CD4-positive, alpha-beta T cell treated with Interleukin-17A for 4 hours (primary cell): Measurements from ENCODE around the gene TMEM150B.
A peak's percentile ranks its signal among the peaks of the same experiment; 100 is the strongest.

ENCODE experiments used
- DNase-seq: peaks from one replicate; pipeline ENCODE4 v3.0.0-alpha.2; 2020; ENCODE audit warnings: mixed read lengths

Gene TMEM150B

DNA sequence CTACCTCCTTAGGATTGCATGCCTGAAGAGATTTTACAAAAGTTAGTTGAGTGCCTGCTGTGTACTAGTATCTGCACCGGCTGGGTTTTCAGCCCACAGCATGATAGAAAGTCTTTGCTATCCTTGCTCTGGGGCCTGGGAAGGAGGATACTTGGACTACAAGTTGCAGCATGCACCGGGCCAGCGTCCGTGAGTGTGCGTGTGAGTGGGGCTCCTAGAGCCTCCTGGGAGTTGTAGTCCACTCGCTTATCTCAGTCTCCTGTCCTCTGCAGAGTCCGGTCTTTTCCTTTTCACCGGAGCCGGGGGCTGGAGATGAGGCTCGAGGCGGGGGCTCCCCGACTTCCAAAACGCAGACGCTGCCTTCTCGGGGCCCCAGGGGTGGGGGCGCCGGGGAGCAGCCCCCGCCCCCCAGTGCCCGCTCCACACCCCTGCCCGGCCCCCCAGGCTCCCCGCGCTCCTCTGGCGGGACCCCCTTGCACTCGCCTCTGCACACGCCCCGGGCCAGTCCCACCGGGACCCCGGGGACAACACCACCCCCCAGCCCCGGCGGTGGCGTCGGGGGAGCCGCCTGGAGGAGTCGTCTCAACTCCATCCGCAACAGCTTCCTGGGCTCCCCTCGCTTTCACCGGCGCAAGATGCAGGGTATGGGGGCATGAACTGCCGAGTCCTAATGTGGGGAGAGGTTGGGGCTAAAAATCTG, 20.7 kb downstream of the TMEM150B start:
- peak; percentile 34 for DNase-seq

DNA sequence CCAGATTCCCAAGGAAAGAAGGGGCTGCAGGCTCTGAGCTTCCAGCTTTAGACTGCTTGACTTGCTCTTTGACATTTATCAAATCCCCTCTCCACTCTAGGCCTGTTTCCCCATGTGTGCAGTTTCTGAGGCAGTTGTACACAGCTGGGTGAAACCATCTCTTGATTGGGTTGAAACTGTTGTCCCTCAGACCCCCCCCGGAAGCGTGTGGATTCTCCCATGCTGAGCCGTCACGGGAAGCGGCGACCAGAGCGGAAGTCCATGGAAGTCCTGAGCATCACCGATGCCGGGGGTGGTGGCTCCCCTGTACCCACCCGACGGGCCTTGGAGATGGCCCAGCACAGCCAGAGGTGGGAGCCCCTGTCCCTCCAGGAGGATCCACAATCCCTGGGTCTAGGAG, 21.7 kb downstream of the TMEM150B start:
- no peak for DNase-seq

DNA sequence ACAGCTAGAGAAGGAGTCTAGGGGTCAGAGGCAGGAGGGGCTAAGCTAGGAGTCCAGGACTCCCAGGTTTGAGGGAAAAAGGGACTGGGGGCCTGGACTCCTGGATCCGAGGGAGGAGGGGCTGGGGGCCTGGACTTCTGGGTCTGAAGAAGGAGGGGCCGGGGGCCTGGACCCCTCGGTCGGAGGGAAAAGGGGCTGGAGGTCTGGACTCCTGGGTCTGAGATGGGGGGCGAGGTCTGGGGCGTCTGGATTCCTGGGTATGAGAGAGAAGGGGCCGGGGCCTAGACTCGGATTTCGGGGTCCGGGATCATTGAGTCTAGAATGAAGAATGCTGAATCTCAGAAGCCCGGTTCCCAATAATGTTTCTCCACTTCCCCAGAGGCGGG, 22.8 kb downstream of the TMEM150B start:
- DNase-seq, result no peak

DNA sequence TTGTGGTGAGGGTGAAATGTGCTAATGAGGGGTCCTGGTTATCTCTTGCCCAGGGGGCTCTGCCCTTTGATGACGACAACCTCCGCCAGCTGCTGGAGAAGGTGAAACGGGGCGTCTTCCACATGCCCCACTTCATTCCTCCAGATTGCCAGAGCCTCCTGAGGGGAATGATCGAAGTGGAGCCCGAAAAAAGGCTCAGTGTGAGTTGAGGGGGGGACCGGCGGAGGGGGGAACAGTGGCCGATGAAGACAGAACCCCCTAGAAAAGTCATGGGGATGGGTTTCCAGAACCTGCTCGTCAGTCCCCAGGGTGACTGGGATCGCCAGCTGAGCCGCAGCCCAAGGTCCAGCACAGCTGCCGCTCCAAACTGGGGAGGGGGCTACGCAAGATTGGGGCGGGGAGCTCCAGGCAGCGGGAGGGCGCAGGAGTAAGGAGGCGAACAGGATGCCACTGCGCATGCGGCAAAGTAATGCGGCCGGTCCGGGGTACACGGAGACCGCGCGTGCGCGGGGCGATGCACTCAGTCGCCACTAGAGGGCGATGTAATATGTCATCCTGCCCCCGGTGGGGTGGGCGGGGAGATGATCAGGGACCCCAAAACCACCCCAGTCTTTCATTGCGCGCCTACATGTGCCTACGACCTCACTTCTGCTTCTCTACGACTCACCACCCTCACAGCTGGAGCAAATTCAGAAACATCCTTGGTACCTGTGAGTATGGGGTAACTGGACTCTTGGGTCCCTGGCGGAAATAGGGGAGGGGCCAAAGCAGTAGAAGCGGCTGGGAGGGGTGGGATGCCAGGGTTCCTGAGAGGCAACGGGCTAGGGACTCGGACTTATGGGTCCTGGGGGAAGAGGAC, 23.5 kb downstream of the TMEM150B start:
- DNase-seq, result peak; percentile 97

DNA sequence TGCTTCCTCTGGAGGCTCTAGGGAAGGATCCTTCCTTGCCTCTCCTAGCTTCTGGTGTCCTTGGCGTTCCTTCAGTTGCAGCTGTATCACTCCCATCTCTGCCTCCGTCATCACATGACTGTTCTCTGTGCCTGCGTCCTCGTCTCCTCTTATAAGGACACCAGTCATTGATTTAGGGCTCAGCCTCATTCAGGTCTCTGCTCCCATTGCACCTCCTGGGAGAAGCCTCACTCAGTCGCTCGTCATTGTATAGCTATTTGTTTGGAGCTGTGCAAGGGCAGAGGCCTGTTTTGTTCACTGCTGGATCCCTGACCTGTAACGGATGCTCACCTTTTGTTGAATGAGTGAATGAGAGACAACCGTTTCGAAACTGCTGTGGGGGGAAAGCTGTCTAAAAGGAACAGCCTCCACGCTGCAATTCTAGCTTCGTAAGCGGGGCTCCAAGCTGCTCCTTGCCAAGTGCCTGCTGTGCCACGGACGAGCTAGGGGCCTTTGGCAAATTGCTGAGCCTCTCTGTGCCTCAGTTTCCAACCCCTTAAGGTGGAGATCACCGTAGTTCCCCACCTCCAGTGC, 24.2 kb downstream of the TMEM150B start:
- no peak for DNase-seq

DNA sequence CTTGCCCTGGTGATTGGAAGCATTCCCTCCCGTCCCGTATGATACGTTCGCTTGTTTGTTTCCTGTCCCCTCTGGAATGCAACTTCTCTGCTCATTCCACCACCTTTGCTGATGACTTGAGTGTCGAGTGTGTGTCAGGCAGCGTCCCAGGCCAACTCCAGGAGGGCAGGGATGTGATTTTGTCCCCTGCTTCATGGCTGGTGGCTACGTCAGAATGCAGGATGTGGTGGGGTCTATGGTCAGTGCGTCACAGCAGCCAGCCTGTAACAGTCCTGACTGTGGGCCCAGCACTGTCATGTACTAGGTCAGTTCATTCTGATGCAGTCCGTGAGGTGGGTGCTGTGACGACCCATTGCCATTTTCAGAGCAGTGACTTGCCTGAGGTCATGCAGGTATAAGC, 25.1 kb downstream of the TMEM150B start:
- DNase-seq, result no peak

DNA sequence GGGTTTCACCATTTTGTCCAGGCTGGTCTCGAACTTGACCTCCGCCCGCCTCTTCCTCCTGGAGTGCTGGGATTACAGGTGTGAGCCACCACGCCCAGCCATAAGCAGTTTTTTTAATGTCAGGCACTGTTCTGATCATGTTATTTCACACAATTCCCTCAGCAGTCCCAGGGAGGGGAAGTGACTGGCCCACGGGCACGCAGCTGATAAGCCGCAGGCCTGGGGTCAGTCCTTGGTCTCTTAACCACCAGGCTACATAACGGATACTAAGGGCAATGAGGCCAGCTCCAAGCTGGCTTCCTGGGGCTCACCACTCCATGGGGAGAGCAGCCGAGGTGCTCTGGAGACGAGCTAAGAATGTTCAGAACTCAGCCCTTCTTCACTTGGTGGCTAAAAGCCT, 27.9 kb downstream of the TMEM150B start:
- DNase-seq, result no peak

DNA sequence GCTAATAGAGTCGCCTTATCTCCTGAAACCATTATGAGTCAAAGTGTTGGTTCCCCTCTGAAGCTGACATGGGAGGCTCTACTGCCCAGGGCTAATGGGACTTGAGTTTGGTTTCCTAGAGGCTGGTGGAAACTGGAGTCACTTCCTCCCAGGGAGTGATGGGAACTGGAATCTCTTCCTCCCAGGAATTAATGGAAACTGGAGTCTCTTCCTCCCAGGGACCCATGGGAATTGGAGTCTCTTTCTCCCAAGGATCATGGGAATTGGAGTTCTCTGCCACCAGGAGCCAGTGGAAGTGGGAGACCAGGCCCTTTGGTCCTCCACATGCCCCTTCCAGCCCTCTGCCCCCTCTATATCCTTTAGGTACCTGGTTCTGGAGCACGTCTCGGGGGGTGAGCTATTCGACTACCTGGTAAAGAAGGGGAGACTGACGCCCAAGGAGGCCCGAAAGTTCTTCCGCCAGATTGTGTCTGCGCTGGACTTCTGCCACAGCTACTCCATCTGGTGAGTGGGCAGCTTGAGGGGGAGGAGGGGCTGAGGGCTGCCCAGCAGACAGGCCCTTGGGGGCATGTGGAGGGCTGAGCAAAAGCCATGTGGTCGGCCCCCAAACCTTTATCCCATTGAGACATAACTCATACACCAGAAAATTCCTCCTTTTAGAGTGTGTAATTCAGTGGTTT, 35.9 kb downstream of the TMEM150B start:
- DNase-seq, result no peak

DNA sequence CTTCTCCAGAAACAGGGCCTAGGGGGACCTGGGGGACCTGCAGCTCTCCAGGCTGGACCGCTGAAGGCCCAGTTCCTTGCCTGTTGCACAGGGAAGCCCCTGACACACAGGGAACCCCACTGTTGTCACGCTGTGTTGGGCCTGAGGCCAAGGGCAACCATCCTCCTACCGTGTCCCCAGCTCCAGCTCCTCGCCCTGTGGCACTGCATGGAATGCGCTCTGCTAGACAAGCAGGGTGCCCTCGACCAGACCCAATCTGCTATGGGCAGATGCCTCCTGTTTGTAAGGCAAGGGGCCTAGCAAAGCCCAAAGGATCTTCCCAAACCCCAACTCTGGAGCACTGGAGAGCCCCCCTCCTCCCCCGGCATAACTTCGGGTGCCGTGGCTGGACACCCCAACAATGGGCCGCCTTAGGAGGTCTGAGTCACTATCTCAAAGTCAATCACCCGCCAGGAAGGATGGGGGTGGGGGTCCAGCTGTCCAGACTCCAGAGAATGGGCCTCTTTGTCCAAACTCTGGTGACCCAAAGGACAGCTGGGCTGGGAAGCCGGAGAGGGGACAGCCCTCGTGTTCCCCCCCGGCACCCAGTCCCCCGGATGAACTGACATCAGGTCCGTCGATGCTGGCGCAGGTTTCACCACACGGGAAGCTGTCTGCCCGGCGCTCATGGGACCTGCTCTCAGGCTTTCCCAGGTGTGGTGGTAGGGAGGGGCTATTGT, 37.6 kb downstream of the TMEM150B start:
- no peak for DNase-seq

DNA sequence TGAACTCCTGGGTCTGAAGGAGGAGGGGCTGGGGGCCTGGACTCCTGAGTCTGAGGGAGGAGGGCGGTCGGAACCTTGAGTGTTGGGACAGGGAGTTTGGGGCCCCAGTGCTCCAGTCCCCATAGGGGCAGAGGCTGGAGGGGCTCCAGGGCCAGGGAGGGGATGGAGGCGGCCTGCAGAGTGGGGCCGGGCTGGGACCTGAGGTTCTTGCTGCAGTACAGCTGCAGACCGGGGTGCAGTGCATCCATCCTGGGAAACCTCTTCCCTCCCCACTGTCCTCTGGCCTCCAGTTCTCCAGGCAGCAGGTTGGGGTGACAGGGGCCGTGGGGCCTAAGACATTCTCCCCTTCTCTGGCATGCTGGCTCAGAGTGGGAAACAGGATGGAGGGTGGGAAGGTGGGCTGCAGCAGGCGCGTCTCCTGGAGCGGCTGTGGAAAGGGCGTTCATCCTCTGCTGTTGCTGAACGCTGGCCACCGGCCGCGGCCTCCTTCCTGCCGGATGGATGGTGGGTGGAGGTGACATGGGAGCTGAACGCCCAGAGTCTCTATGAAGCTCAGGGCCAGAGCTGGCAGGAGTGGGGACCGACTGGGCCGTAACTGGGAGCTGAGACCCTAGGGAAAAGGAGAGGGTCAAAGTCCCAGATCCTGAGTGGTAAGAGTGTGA, 39.8 kb downstream of the TMEM150B start:
- DNase-seq, result no peak

DNA sequence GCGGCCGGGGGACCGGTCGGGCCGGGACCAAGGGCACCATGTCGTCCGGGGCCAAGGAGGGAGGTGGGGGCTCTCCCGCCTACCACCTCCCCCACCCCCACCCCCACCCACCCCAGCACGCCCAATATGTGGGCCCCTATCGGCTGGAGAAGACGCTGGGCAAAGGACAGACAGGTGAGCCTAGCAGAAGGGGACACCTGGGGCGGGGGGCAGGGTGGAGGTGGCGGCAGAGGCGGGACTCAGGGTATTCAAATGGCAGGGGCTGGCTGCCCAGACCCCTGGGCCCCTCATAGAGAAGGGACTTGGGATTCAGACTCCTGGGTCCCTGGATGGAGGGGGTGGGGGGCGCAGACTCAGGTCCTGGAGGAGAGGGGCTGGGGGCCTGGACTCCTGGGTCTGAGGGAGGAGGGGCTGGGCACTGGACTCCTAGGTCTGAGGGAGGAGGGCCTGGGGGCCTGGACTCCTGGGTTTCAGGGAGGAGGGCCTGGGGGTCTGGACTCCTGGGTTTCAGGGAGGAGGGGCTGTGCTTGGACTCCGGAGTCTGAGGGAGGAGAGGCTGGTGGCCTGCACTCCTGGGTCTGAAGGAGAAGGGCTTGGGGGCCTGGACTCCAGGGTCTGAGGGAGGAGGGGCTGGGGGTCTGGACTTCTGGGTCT, 40.6 kb downstream of the TMEM150B start:
- DNase-seq, result no peak

DNA sequence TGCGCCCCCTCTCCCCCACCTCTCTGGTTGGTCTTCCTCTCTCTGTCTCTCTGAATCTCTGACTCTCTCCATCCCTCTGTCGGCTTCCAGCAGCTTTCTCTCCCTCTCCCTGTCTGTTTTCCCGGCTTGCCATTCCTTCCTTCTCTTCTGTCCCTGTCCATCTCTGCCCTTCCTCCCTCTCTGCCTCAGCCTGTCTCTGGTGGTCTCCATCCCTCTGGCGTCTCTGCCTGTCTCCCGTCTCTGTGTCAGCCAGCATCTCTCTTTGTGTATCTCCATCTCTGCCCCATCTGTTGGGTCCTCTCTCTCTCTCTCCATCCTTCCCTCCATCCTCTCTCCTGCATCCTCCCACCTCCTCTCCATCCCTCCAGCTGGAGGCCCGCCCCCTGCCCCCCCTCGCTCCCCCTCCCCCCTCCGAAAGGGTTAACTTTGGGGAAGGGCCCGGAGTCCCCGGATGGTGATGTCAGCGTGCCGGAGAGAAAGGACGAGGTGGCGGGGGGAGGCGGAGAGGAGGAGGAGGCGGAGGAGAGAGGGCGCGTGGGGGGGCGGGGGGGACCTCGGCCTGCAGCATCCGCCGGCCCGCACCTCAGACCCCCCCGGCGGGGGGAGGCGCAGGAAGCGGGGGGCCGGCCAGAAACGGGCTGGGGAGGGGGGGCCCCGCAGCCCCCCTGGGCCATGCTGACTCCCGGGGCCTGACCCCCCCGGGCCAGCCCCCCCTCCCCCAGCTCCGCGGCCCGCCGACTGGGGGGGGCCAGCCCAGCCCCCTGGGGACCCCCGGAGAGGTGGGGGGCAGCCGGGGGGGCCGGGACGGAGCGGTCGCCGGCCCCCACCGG, 41.4 kb downstream of the TMEM150B start, which contains the start of gene BRSK1:
TSS of gene BRSK1 (plus strand) at position 450 of the 830 bp plus-strand sequence. CDS start 446 bp downstream, outside the sequence.
- DNase-seq, result peak; percentile 62

DNA sequence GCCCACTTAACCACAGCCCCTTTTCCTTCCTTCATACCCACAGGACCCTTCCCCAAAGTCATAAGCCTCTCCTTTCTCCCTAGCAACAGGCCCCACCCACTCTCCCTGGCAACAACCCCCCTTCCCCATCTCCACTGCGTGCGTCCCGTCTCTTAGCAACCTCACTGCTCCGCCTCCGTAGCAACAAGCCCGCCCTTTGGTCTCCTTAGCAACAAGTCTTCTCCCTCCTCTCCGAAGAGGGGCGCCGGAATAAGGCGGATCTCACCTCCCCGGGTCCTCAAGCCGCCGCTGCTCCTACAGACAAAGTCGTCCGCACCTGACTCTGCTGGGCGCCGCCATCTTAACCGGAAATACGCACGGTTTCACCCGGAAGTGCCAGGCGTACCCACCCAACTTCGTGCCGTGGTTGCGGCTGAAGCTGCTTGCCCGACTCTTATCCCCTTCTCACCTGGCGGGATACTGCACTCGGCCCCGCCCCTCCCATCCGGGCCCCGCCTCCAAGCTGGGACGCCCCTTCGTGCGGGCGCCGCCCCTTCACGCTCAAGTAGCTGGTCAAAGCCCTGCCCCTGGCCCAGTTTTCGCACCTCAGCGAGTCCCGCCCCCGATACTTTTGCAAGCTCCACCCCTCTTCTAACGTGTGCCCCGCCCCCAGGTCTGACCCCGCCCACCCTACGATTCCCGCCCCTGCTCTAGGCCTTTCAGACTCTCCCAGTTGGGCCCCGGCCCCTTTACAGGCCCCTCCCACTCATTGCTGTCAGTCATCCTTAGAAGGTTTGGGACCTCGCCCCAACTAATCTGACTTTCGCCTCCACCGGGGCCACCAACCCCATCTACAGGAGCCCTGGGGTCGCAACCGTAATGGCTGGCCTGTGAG, 45.1 kb downstream of the TMEM150B start, which contains the start of gene HSPBP1:
TSS of gene HSPBP1 (minus strand) at position 341 of the 874 bp plus-strand sequence. CDS start 502 bp downstream, outside the sequence.
- DNase-seq, result peak; percentile 93

DNA sequence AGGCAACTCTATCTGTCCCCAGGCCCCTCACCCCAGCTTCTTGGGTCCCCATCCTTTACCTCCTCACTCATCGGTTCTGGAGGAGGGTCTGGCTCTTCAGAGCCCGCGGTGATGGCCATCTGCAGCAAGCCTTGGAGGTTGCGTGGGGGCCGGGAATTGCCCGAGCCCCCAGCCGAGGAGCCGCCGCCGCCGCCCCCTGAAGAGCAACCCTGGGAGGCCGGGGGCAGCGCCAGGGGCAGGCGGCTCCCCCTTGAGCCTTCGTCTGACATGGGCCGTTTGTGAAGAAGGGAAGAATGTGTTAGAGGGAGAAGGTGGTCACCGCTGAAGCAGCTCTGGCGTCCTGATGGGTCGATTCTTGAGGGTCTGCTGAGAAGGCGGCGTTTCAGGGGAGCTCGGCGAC, 45.8 kb downstream of the TMEM150B start:
- DNase-seq, result no peak

DNA sequence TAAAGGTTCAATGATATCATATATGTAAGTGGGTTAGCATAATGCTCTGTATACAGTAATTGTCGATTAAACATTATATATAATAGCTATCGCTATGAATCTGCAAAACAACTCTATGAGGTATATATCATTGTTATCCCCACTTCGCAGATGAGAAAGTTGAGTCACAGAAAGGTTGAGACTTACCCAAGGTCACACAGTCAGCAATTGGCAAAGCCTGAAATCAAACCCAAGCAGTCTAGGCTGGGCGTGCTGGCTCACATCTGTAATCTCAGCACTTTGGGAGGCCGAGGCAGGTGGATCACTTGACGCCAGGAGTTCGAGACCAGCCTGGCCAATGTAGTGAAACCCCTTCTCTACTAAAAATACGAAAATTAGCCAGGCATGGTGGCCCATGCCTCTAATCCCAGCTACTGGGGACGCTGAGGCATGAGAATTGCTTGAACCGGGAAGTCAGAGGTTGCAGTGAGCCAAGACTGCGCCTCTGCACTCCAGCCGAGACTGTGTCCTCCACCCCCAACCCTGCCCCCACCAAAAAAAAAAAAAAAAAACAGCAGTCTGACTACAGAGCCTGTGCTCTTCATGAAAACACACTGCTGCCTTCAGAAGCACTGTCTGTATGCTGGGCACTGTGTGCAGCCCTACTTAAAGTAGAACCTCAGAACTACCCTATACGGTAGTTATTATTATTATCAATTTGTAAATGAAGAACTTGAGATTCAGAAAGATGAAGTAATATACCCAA, 46.6 kb downstream of the TMEM150B start:
- no peak for DNase-seq

DNA sequence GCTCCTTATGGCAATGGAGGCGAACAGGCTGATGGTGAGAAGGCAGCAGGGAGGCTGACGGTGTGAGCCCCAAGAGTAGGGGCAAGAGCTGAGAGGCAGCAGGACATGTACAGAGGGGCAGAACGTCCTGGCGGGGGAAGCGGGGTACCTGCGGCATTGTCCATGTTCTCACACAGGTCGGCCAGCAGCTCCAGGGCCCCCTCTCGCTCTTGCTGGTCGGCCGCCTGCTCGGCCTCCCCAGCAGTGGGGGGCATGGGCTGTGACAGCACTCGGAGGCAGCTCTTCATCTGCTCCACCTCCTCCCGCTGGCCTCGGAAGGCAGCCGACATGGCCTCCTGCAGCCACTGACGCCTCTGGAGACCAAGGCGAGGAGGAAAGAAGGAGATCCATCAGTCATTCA, 47.6 kb downstream of the TMEM150B start:
- DNase-seq, result no peak

DNA sequence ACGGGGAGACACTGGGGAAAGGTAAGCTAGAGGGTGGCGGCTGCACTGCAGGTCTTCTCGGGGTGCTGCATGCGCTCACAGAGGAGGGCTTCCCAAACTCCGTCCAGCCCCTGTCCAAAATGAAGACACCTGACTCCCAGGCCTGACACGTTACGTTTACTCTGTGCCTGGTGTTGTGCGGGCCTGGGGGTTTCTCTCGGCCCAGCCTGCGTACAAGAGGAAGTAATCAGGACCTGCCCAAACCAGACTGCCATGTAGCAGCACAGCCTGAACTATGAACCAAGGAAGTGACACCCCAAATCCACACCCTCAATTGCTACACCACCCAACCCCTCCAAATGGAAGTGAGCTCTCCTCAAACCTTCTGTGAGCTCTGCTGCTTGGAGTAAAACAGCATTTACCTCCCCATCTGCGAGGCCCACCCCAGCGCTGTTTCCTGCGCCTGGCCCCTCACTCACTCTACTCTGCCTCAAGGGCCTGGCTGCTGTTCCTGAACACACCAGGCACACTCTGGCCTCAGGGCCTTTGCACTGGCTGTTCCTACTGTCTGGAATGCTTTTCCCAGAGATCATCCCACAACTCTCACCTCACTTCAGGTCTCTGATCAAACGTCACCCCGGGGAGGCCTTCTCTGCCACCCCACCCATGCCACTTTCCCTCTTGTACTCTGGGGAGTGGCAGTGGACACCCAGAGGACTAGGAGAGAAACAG, 48.3 kb downstream of the TMEM150B start:
- DNase-seq, result no peak
